ENCODE data around the gene CACNA1I. TPM values are rescaled to one million over a fixed set of nuclear protein-coding genes. Genes with fewer than 3 reads are reported as not detected.

CACNA1I gene
- total and polyA plus RNA-seq, 2 of the 8 experiments (the other 6 are each of a cell fraction or from before 2014, with no cell fraction given): 0.77 to 1.2 TPM

DNA sequence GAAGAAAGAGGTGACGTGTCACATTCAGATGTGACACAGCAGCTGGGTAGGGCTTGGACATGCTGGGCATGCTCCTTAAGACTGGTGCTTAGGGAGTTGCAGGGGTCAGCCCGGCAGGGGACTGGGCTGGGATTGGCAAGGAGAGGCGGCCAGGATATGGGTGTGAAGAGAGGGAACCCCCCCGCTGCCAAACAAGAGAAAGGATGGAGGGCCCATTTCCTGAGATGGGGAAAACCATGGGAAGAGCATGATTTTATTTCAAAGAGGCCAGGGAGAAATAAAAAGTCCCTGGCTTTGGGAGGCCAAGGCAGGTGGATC lies 44.9 kb upstream of the CACNA1I start:
- Histone ChIP-seq H2BK12ac (ENCODE audit: low read depth, low read length) (no peak overlapping the region), H2BK20ac (ENCODE audit: low read length) (no peak overlapping the region), H2AK5ac (ENCODE audit: low read depth, low read length) (no peak overlapping the region), H3K4me1 (replicated peaks in 1 of 4; ENCODE audit: control insufficient read depth in 3 of 4, insufficient read depth in 4 of 4, low read length in 3 of 4) (peaks cover 0 to 20% (median 5%) of the 10 kb centered on the region in 4 experiments; a peak in 6 of 7 replicates), H4K91ac (replicated peaks; ENCODE audit: insufficient read length, low read length) (no peak overlapping the region), H3K79me2 (ENCODE audit: control insufficient read depth in 1 of 2, insufficient read depth in 2 of 2, low read length in 2 of 2) (peaks cover 5 to 27% of the 10 kb centered on the region in 2 experiments; a peak in 3 of 4 replicates), H3K36me3 (ENCODE audit: control insufficient read depth in 2 of 4, insufficient read depth in 4 of 4, low read length in 3 of 4) (peaks cover 25 to 41% (median 37%) of the 10 kb centered on the region in 4 experiments), H2BK120ac (replicated peaks; ENCODE audit: low read depth, low read length) (no peak overlapping the region), H3K23me2 (ENCODE audit: low read depth, low read length) (peaks cover 6% of the 10 kb centered on the region), H3K4ac (replicated peaks; ENCODE audit: insufficient read length, low read depth, low read length) (no peak overlapping the region), H2BK5ac (ENCODE audit: low read depth, low read length) (no peak overlapping the region; the same call in 1 of the 2 replicates), H3K27ac (ENCODE audit: low read depth, low read length) (no peak overlapping the region), H3K18ac (ENCODE audit: extremely low read depth, low read length) (no peak overlapping the region), H3K56ac (replicated peaks; ENCODE audit: insufficient read length, low read depth, low read length) (no peak overlapping the region), H4K5ac (ENCODE audit: insufficient read length, low read depth, low read length) (no peak overlapping the region), H3K9ac (replicated peaks in 1 of 4; ENCODE audit: extremely low read depth in 1 of 4, low read depth in 3 of 4, low read length in 3 of 4) (no peak overlapping the region), H3K4me2 (ENCODE audit: insufficient read depth in 1 of 2, low read depth in 2 of 2, low read length in 2 of 2) (no peak overlapping the region), H4K20me1 (replicated peaks in 1 of 2; ENCODE audit: control insufficient read depth in 1 of 2, insufficient read depth in 2 of 2, low read length in 2 of 2) (peaks cover 38 to 53% of the 10 kb centered on the region in 2 experiments), H4K8ac (ENCODE audit: extremely low read depth, insufficient read depth, low read length) (no peak overlapping the region), H3K27me3 (replicated peaks in 1 of 4; ENCODE audit: control insufficient read depth in 3 of 4, extremely low read depth in 1 of 4, insufficient read depth in 3 of 4, low read length in 3 of 4) (no peaks in the 10 kb centered on the region), H3K9me3 (ENCODE audit: insufficient read depth in 2 of 2, low read depth in 1 of 2, low read length in 1 of 2) (no peaks in the 10 kb centered on the region), H2BK15ac (ENCODE audit: low read length) (no peak overlapping the region), H2AFZ (ENCODE audit: low read length) (no peak overlapping the region), H3K23ac (ENCODE audit: insufficient read length) (no peak overlapping the region), H3K4me3 (ENCODE audit: extremely low read depth in 1 of 4, insufficient read depth in 2 of 4, low read depth in 3 of 4, low read length in 4 of 4) (no peak overlapping the region), H3K79me1 (ENCODE audit: low read depth, low read length) (peaks cover 7% of the 10 kb centered on the region; the same call in 1 of the 2 replicates), H3K14ac (ENCODE audit: insufficient read length) (no peak overlapping the region)
- POLR2A ChIA-PET (ENCODE audit: partially characterized antibody): interaction anchor here (1.1 to 8.9 kb wide), 13 partner anchors 9 to 352 kb away, joined by 3 to 83 read pairs (median 9); partner anchors contain the start of genes MIEF1 and RPL3
- WGBS, 2 experiments (ENCODE audit: extremely low coverage in 1 of 2, insufficient coverage in 1 of 2, insufficient read length in 1 of 2, insufficient replicate concordance in 2 of 2, low coverage in 1 of 2, low lambda C conversion rate in 2 of 2, missing lambda C conversion rate in 1 of 2): 85% methylated on average over 4 of the region's 4 CpGs; no CpG with 5 or more reads in 1 of the 2 experiments
- DNase-seq (ENCODE audit: low read depth in 1 of 2, low spot score in 2 of 2) (no peak), FAIRE-seq (no peak)
- CTCF ChIA-PET (ENCODE audit: partially characterized antibody): interaction anchor here (0.9 to 21.9 kb wide), 4 partner anchors 10 to 29 kb away, joined by 4 to 361 read pairs (median 79); partner anchors contain the start of gene MIEF1
- TF ChIP-seq POLR2AphosphoS5 (IDR thresholded peaks at IDR 0.05; ENCODE audit: low read depth, low read length) (0 out of 2 replicates have a peak, but pooled peaks have one; percentile 1), NANOG (IDR thresholded peaks at IDR 0.05; ENCODE audit: insufficient read depth, low read depth, low read length, poor library complexity, severe bottlenecking) (no peak)
